DND-41 (cell line): Measurements from ENCODE around the gene TM2D1.
"Not testable (repeated sequence)": the region's sequence is repeated elsewhere in the genome, so short reads cannot be mapped to it uniquely, and the experiment has no call there.

Experiments
- EZH2 ChIP-seq: IDR thresholded peaks from 3 replicates; pipeline ENCODE4 v1.6.1; 2012; ENCODE audit warnings: borderline replicate concordance, low read depth, mild to moderate bottlenecking, moderate library complexity, low read length, inconsistent platforms; ENCODE audit not compliant: severe bottlenecking
- TF ChIP-seq, protein P1 (sequence below): IDR thresholded peaks from 2 replicates; pipeline ENCODE4 v1.5.1; 2012; ENCODE audit warnings: borderline replicate concordance, low read length, moderate library complexity, mild to moderate bottlenecking; ENCODE audit not compliant: poor library complexity, severe bottlenecking; ENCODE audit errors: extremely low read depth

GRCh38 chr1:61718996-61719663 is 5.8 kb downstream of the TM2D1 start:
- TF ChIP-seq, protein P1, sequence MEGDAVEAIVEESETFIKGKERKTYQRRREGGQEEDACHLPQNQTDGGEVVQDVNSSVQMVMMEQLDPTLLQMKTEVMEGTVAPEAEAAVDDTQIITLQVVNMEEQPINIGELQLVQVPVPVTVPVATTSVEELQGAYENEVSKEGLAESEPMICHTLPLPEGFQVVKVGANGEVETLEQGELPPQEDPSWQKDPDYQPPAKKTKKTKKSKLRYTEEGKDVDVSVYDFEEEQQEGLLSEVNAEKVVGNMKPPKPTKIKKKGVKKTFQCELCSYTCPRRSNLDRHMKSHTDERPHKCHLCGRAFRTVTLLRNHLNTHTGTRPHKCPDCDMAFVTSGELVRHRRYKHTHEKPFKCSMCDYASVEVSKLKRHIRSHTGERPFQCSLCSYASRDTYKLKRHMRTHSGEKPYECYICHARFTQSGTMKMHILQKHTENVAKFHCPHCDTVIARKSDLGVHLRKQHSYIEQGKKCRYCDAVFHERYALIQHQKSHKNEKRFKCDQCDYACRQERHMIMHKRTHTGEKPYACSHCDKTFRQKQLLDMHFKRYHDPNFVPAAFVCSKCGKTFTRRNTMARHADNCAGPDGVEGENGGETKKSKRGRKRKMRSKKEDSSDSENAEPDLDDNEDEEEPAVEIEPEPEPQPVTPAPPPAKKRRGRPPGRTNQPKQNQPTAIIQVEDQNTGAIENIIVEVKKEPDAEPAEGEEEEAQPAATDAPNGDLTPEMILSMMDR, result not testable (repeated sequence)
- TF ChIP-seq EZH2, result not testable (repeated sequence)
